NCI-H146 (cell line): Measurements from ENCODE around the gene VWA1.
"Not testable (repeated sequence)": the region's sequence is repeated elsewhere in the genome, so short reads cannot be mapped to it uniquely, and the experiment has no call there.

ENCODE experiments used
- DNase-seq: peaks from one replicate; lab custom pipeline; 2025; lab: John Stamatoyannopoulos, UW

VWA1 gene

GRCh38 chr1:1402901-1403392 lies 32.5 kb upstream of the VWA1 start:
- not testable (repeated sequence) for DNase-seq

GRCh38 chr1:1403653-1404052 lies 31.8 kb upstream of the VWA1 start:
- no peak for DNase-seq

- no peak for DNase-seq
Measured at GRCh38 chr1:1406101-1406820, 29.2 kb upstream of the VWA1 start.

DNA sequence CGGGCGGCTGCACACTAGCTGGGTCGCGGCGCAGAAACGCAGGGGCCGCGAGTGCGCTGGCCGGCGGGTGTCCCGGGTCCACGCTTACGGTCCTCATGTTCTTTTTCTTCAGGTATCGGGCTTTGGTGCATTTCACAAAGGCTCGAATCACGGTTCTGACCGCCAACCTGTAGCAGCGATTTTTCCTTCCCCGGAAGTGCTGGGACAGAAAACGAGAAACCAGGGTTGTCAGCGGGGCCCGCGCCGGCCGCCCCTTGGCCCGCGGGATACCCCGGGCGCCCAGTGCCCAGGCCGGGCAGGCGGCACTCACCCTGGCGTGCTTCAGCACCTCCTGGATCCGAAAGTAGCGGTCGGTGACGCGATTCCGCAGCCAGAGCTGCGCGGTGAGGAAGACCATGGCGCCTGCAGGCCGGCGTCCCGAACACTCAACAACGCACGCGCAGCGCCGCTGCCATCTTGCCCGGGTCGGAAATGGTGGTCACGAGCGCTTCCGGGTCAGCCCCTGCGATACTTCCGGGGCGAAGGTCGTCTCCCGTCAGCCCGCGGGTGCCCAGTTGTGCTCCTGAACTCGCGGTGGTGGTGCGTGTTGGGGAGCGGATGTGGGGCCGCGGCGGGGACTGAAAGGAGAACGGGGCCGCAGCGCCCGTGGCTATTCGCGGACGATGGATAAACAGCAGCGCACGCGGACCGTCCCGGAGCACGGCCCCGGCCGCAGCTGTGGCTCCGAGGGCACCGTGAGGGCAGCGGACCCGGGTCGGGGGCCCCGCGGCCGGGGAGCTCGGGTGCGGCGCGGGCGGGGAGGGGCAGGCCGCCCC lies 28.5 kb upstream of the VWA1 start, which contains the start of gene MRPL20:
MRPL20 (minus strand) TSS at position 473 of the 815 bp plus-strand sequence; CDS start at position 397, 76 bp downstream.
- DNase-seq, result peak; percentile 84

- no peak for DNase-seq
Measured at GRCh38 chr1:1407636-1408318, 27.7 kb upstream of the VWA1 start.

DNA sequence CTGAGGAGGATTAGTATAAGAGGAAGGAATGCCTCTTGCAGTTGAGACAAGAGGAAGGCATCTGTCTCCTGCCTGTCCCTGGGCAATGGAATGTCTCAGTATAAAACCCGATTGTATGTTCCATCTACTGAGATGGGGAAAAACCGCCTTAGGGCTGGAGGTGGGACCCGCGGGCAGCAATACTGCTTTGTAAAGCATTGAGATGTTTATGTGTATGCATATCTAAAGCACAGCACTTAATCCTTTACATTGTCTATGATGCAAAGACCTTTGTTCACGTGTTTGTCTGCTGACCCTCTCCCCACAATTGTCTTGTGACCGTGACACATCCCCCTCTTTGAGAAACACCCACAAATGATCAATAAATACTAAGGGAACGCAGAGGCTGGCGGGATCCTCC lies 25.3 kb upstream of the VWA1 start:
- not testable (repeated sequence) for DNase-seq

DNA sequence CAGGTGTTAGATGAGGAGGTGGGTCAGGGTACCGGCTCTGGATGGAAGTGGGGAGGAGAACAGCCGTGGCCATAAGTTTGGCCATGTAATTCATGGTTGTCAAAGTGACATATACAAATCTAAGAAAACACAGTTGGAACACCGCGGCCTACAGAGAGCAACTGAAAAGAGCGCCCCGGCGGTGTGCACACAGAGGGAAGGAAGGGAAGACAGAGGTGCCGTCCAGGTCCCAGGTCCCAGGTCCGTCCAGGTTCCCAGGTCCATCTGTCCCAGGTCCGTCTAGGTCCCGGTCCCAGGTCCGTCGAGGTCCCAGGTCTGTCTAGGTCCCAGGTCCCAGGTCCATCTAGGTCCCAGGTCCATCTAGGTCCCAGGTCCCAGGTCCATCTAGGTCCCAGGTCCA lies 23.9 kb upstream of the VWA1 start:
- no peak for DNase-seq

- DNase-seq, result not testable (repeated sequence)
Measured at GRCh38 chr1:1412311-1412902, 23.1 kb upstream of the VWA1 start.

DNA sequence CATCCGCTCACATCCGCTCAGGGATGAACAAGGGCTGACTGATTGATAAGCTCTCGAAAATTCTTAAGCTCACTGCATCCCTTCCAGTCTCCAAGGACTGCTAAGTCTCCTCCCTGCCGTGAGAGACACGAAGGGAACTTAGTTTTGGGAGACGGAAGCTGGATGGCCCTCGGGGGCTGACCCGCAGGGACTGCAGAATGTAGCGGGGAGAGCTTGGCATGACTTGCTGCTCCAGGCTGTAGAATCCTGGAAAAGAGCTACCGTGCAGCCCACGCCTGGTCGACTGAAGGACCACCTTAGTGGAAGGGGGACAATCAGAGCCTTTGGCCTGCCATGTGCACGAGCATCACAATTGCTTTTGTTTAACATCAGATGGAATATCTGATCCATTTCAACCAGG lies 19.7 kb upstream of the VWA1 start:
- no peak for DNase-seq

GRCh38 chr1:1417396-1417795 lies 18.1 kb upstream of the VWA1 start:
- not testable (repeated sequence) for DNase-seq

DNA sequence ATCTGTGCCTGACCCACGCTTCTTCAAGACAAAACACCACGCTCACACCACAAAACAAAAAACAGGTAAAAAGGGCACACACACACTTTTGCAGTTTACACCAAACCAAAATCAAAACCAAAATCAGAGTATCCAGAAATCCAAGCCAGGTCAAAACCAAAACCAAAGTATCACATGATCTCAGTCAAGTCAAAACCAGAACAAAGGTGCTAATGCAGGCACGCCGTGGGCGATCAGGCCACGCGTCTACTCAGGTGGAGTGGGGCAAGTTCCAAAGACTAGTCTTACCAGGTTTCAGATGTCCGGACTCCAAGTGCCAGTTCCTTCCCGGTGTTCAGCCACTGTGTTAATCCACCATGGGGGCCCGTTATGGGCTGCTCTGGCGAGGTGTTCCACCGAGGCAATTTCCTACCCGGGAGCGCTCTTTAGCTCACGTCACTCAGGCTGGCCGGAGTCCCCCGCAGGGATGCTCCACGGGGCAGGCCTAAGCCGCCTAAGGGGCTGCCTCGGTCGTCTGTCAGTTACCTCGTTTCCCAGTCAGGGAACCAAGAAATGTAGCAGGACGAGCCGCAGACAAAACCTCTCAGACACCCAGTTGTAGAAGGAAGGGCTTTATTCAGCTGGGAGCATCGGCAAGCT lies 17.5 kb upstream of the VWA1 start:
- DNase-seq, result not testable (repeated sequence)

DNA sequence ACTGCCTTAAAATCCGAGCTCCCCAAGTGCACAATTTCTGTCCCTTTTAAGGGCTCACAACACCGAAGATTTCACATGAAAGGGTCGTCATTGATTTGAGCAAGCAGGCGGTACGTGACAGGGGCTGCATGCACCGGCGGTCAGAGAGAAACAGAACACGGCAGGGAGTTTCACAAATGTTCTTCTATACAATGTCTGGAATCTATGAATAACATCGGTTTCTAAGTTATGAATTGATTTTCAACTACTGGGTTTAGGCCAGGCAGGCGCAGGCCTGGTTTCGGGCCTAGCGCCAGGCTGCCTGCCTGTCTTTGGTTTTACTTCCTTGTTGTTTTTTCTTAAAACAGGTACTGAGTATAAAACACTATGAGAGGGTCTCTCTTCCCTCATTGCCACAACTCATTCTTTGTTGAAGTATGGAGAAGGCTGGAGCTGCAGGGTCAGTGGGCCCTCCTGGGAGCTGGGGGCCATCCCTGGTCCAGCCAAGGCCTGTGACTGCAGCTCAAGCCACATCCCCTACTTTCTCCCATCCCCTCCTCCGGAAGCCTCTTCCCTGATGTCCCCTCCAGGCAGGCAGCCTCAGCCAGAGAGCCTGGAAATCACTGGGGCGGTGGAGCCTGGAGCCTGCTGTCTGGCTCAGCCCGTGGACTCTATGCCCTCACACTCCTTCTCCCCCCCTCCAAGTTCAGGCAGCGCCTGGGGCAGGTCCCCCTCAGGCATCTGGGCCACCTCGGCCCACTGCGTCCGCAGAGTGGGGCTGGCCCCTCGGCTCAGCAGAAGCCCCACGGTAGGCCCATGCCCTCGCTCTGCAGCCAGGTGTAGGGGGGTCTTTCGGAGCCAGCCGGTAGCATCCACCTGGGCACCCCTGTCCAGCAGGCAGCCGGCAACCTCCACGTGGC lies 16.8 kb upstream of the VWA1 start:
- no peak for DNase-seq

GRCh38 chr1:1419363-1419812 lies 16.1 kb upstream of the VWA1 start:
- no peak for DNase-seq

DNA sequence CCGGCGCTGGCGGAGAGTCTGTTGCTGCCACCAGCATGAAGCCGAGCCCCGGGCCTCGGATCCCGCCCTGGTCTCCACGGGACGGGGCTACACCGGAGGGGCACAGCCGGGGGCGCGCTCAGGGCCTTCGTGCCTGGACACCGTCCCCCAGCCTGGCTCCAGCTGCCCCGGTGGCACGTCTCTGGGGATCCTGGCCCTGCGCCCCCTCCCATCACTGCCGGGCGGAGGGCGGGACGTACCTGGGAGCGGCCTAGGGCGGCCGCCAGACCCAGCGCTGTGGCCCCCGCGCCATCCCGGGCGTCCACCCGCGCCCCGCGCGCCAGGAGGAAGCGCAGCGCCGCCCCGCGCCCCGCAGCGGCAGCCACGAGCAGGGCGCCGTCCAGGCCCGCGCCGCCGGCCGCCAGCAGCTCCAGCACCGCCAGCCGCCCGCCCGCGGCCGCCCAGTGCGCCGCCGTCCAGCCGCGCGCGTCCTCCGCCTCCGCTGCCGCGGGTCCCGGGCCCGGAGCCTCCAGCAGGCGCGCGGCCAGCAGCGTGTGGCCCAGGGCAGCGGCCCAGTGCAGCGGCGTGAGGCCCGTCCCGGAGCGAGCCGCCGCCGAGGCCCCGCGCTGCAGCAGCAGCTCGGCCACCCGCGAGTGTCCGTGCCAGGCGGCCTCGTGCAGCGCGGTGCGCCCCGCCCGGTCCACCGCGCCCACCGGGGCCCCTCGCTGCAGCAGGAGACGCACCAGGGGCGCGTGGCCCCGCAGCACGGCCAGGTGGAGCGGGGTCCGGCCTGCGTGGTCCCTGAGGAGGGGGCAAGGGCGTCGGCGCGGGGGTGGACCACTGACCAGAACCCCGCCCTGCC lies 15.5 kb upstream of the VWA1 start:
- DNase-seq, result no peak

- DNase-seq, result peak; percentile 46
Measured at GRCh38 chr1:1420654-1421141, 14.8 kb upstream of the VWA1 start.

DNA sequence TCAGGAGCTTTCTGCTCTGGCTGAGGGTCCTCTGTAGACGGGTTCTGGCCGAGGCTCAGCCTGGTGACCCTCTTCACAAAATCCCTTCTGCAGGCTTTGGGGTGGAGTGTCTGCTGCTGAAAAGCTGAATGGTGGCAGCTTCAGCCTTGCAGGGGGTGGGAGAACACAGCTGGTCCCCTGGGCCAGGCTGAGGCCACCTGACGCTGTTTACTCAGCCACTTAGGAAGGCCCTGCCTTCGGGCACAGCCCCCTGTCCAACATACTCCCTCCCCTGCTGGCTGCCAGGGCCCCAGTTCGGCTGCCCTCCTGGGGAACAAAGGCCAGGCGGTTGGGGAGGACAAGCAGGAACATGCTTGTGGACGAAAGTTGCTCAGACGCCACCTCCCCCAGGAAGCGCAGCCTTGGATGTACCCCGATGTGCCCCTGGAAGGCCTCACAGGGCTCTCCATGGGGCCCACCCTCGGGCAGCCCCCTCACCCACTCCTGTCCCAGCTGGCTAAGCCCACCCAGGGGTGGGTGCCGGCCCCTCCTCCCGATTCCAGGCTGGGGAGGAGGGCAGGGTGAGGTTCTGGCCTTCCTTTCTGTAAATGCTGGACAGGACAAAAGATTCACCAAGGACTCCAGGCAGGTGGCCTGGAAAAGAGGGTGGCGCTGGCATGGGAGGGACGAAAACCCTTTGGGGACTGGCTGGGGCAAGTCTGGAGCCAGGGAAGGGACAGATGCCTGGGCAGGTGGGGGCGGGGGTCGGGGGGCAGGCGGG lies 14.2 kb upstream of the VWA1 start, which contains the start of gene ANKRD65:
ANKRD65 (minus strand) TSS at position 130 of the 760 bp plus-strand sequence. CDS start 271 bp downstream, outside the sequence.
- peak; percentile 94 for DNase-seq

DNA sequence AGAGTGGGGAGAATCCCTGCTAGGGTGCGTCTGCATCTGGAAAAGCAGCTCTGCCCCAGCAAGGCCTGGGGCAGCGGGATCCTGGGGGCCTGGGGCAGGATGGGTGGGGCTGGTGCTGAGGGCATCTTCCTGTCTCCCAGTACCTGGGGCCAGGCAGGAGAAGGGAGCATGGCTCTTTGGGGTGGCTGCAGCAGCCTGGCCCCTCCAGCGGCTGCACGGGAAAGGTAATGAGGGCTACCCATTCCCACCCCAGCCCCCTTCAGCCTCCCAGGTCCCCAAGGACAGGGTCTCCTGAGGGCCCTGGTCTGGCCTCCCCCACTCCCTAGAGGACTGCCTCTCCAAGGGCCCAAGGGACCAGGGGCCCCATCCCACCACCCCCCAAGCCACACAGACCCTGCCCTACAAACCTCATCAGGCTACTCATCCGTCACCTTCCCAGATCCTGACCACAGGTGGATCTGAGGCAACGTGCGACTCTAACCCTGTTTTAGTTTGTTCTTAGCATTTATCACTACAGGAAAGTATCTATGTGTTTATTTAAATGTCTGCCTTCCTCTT lies 13.5 kb upstream of the VWA1 start:
- no peak for DNase-seq
